OCI-LY1 (cell line): ENCODE results near the gene EDEM3.
"Not testable (repeated sequence)": the region's sequence is repeated elsewhere in the genome, so short reads cannot be mapped to it uniquely, and the experiment has no call there.

Source experiments
- H2AFZ ChIP-seq: fragments of 200-600 bp; sonication (generic), shearing (Covaris generic); 2 replicates; pipeline ENCODE4 v1.6.0; 2014; ENCODE audit warnings: antibody characterized with exemption, mild to moderate bottlenecking, low read length
- H3F3A ChIP-seq: fragments of 200-600 bp; sonication (generic), shearing (Covaris generic); 2 replicates; pipeline ENCODE4 v1.6.0; 2014; ENCODE audit warnings: mild to moderate bottlenecking, antibody characterized with exemption, low read length, moderate library complexity; ENCODE audit not compliant: insufficient read depth
- H3K27ac ChIP-seq: fragments of 200-600 bp; sonication (generic); 2 replicates; pipeline ENCODE4 v1.5.1; 2014; ENCODE audit warnings: low read length, mixed run types, mild to moderate bottlenecking, low read depth; ENCODE audit not compliant: poor library complexity, severe bottlenecking
- H3K27me3 ChIP-seq: fragments of 200-600 bp; sonication (generic); 2 replicates; pipeline ENCODE4 v1.6.0; 2014; ENCODE audit warnings: antibody characterized with exemption, mild to moderate bottlenecking, low read length, moderate library complexity; ENCODE audit not compliant: insufficient read depth
- H3K36me3 ChIP-seq: fragments of 200-600 bp; sonication (generic); 2 replicates; pipeline ENCODE4 v1.6.1; 2014; ENCODE audit warnings: mild to moderate bottlenecking, antibody characterized with exemption, low read length, moderate library complexity, mixed read lengths; ENCODE audit not compliant: insufficient read depth
- H3K4me1 ChIP-seq: fragments of 200-600 bp; sonication (generic); 2 replicates; pipeline ENCODE4 v1.5.1; 2014; ENCODE audit warnings: mild to moderate bottlenecking, low read length, moderate library complexity; ENCODE audit not compliant: insufficient read depth, severe bottlenecking
- H3K4me2 ChIP-seq: fragments of 200-600 bp; sonication (generic), shearing (Covaris generic); 2 replicates; pipeline ENCODE4 v1.6.1; 2014; ENCODE audit warnings: low read length
- H3K4me3 ChIP-seq: fragments of 200-600 bp; sonication (generic); 2 replicates; pipeline ENCODE4 v1.5.1; 2014; ENCODE audit warnings: low read length, low read depth, mild to moderate bottlenecking, mixed read lengths; ENCODE audit not compliant: poor library complexity, severe bottlenecking
- H3K79me2 ChIP-seq: fragments of 200-600 bp; shearing (Covaris generic); 2 replicates; pipeline ENCODE4 v1.6.1; 2016; ENCODE audit warnings: mixed run types, low read length, mixed read lengths; ENCODE audit not compliant: insufficient read depth
- H3K9ac ChIP-seq: fragments of 200-600 bp; sonication (generic), shearing (Covaris generic); 2 replicates; pipeline ENCODE4 v1.6.1; 2014; ENCODE audit warnings: mild to moderate bottlenecking, low read length, mixed read lengths
- H3K9me2 ChIP-seq: fragments of 200-600 bp; sonication (generic), shearing (Covaris generic); 2 replicates; pipeline ENCODE4 v1.6.1; 2014; ENCODE audit warnings: low read depth, mild to moderate bottlenecking, low read length, mixed read lengths
- H3K9me3 ChIP-seq: fragments of 200-600 bp; shearing (Covaris generic); 2 replicates; pipeline ENCODE4 v1.6.1; 2014; ENCODE audit warnings: low read length, mixed read lengths
- H4K20me1 ChIP-seq: fragments of 200-600 bp; sonication (generic), shearing (Covaris generic); 2 replicates; pipeline ENCODE4 v1.6.0; 2016; ENCODE audit warnings: mild to moderate bottlenecking, low read length; ENCODE audit not compliant: insufficient read depth
- CTCF ChIP-seq: fragments of 200-600 bp; sonication (generic), shearing (Covaris generic); IDR thresholded peaks from 2 replicates; pipeline ENCODE4 v1.5.1; 2017; ENCODE audit warnings: mild to moderate bottlenecking, antibody characterized with exemption, low read length, moderate library complexity, mixed read lengths
- EZH2 ChIP-seq: fragments of 200-600 bp; sonication (generic), shearing (Covaris generic); IDR thresholded peaks from 2 replicates; pipeline ENCODE4 v1.8.0; 2017; ENCODE audit warnings: borderline replicate concordance, mixed run types, mild to moderate bottlenecking, antibody characterized with exemption, low read length, moderate library complexity, mixed read lengths

The EDEM3 gene

GRCh38 chr1:184785529-184785928, 30.9 kb upstream of the EDEM3 start:
- Histone ChIP-seq H3K79me2 (no peaks in the 10 kb centered on the region), H3K4me3 (no peak overlapping the region), H3K9ac (no peak overlapping the region), H4K20me1 (no peaks in the 10 kb centered on the region), H3K27me3 (no peaks in the 10 kb centered on the region), H3F3A (no peaks in the 10 kb centered on the region), H3K4me1 (peaks cover 5% of the 10 kb centered on the region), H3K27ac (no peak overlapping the region), H3K4me2 (no peak overlapping the region), H3K9me2 (no peaks in the 10 kb centered on the region), H2AFZ (no peak overlapping the region), H3K36me3 (no peaks in the 10 kb centered on the region), H3K9me3 (no peaks in the 10 kb centered on the region)
- no peak for TF ChIP-seq EZH2
- TF ChIP-seq CTCF, result no peak

DNA sequence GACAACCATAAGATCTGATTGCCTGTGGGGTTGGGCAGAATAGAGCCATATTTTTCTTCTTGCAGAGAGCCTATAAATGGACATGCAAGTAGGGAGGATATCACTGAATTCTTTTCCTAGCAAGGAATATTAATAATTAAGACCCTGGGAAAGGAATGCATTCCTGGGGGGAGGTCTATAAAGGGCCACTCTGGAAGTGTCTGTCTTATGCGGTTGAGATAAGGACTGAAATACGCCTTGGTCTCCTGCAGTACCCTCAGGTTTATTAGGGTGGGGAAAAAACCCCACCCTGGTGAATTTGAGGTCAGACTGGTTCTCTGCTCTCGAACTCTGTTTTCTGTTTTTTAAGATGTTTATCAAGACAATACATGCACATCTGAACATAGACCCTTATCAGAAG, 29.1 kb upstream of the EDEM3 start:
- not testable (repeated sequence) for H3K4me1 ChIP-seq, H2AFZ ChIP-seq, H4K20me1 ChIP-seq, H3K4me2 ChIP-seq, H3K27me3 ChIP-seq, H3K9me3 ChIP-seq, H3F3A ChIP-seq, H3K27ac ChIP-seq, H3K4me3 ChIP-seq, H3K36me3 ChIP-seq, H3K79me2 ChIP-seq, H3K9ac ChIP-seq, H3K9me2 ChIP-seq

GRCh38 chr1:184781941-184782340, 27.3 kb upstream of the EDEM3 start:
- TF ChIP-seq CTCF (no peak), EZH2 (no peak)
- no peak overlapping the region for H2AFZ ChIP-seq
- no peaks in the 10 kb centered on the region for H3K9me3 ChIP-seq
- peaks cover 5% of the 10 kb centered on the region for H3K4me1 ChIP-seq
- H3K79me2 ChIP-seq, result no peaks in the 10 kb centered on the region
- H3K4me2 ChIP-seq, result no peak overlapping the region
- H4K20me1 ChIP-seq, result no peaks in the 10 kb centered on the region
- H3F3A ChIP-seq, result no peaks in the 10 kb centered on the region
- H3K27me3 ChIP-seq, result no peaks in the 10 kb centered on the region
- H3K4me3 ChIP-seq, result no peak overlapping the region
- H3K27ac ChIP-seq, result no peak overlapping the region
- no peaks in the 10 kb centered on the region for H3K9me2 ChIP-seq
- no peak overlapping the region for H3K9ac ChIP-seq
- H3K36me3 ChIP-seq, result no peaks in the 10 kb centered on the region

DNA sequence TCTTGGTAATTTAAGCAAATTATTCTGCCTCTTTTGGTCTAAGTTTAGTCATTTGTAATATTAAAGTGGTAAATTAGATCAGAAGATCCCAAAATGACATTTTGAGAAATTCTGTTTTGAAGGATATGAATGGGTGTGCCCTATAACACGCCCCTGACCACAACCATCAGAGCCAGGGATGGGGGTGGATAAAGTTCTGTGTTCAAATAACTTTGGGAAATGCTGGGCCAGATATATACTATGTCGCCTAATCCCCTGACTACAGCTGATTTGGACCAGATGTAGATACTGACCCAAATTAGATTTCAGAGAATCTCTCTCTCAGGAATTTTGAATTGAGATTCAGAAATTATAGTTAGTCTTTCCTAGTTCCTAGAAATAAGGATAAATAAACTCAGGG, 21.2 kb upstream of the EDEM3 start:
- Histone ChIP-seq H2AFZ (no peak overlapping the region), H3K9me3 (no peaks in the 10 kb centered on the region), H3K9ac (no peak overlapping the region), H3K27me3 (no peaks in the 10 kb centered on the region), H3K4me2 (no peak overlapping the region), H3K4me3 (no peak overlapping the region), H3K9me2 (no peaks in the 10 kb centered on the region), H3F3A (no peaks in the 10 kb centered on the region), H3K4me1 (no peaks in the 10 kb centered on the region), H4K20me1 (no peaks in the 10 kb centered on the region), H3K27ac (no peak overlapping the region), H3K36me3 (no peaks in the 10 kb centered on the region), H3K79me2 (no peaks in the 10 kb centered on the region)
- no peak for TF ChIP-seq CTCF
- no peak for TF ChIP-seq EZH2
